Aorta (tissue), 5 donors: Measurements from ENCODE around the gene PAX7. TPM values are rescaled to one million over a fixed set of nuclear protein-coding genes. Genes with fewer than 3 reads are reported as not detected.

ENCODE experiments used
- ATAC-seq: fragments of 200-7000 bp; cut with Tn5 transposase; one replicate; pipeline ENCODE4 v1.9.1; 2022; ENCODE audit warnings: moderate library complexity; ENCODE audit not compliant: low FRiP score
- DNase-seq, 2 donors: peaks; one replicate each; pipeline ENCODE4 v3.0.0-alpha.2; 2020
- H3K27ac ChIP-seq, 2 donors: one replicate each; pipeline ENCODE4 v1.5.1; 2013; ENCODE audit warnings: low read length in 2 of 2, mild to moderate bottlenecking in 2 of 2, moderate library complexity in 2 of 2, control low read depth in 1 of 2, inconsistent platforms in 1 of 2, low read depth in 1 of 2
- H3K27me3 ChIP-seq, 2 donors: one replicate each; pipeline ENCODE4 v1.6.1; 2013; ENCODE audit warnings: control low read depth in 1 of 2, low read length in 1 of 2, mild to moderate bottlenecking in 1 of 2, moderate library complexity in 1 of 2; ENCODE audit not compliant: insufficient read depth in 2 of 2, control insufficient read depth in 1 of 2
- H3K36me3 ChIP-seq, 2 donors: one replicate each; pipeline ENCODE4 v1.6.1; 2013; ENCODE audit warnings: control low read depth in 1 of 2, low read length in 1 of 2, mild to moderate bottlenecking in 1 of 2; ENCODE audit not compliant: insufficient read depth in 2 of 2, control insufficient read depth in 1 of 2
- H3K4me1 ChIP-seq, 2 donors: one replicate each; pipeline ENCODE4 v1.6.1; 2013; ENCODE audit warnings: low read length in 2 of 2, control low read depth in 1 of 2, mild to moderate bottlenecking in 1 of 2, moderate library complexity in 1 of 2; ENCODE audit not compliant: insufficient read depth in 2 of 2, control insufficient read depth in 1 of 2
- H3K4me3 ChIP-seq, 2 donors: one replicate each; pipeline ENCODE4 v1.5.1; 2013; ENCODE audit warnings: low read length in 2 of 2, control low read depth in 1 of 2, mild to moderate bottlenecking in 1 of 2
- H3K9me3 ChIP-seq: one replicate; pipeline ENCODE4 v1.6.1; 2013; ENCODE audit warnings: mild to moderate bottlenecking, low read length; ENCODE audit not compliant: control insufficient read depth
- WGBS, 2 donors: extraction: QIAGEN DNeasy Blood & Tissue Kit; methylation state at CpG; one replicate each; pipeline ENCODE4 v1.1.7; 2013; 5-methylcytosine and 5-hydroxymethylcytosine counted together
- intact Hi-C, 2 donors: fragments of 100-400 bp; cut with DNase I; formaldehyde crosslinking; loops; one replicate each; pipeline versions ENCODE4 v1.14.2 to v1.15.0; 2022
- polyA plus RNA-seq, 2 donors: library from polyadenylated mRNA; stranded (reverse); fragments of 200-250 nt; gene quantifications; one replicate each; pipeline ENCODE4 v1.2.3, GENCODE V29; 2013
- total RNA-seq, 2 donors: library from RNA; stranded (reverse); fragmentation: NEBNext Ultra II Directional; extraction: Animal tissue kit (Norgen Biotek cat#: 25700); gene quantifications; one replicate each; pipeline ENCODE4 v1.2.1, GENCODE V29; 2021
- donor health status: healthy with polysubstance abuse.
- donor health status: Bipolar disorder and iron deficiency.
- donor health status: DM: no; HTN: no; CAD: no.
- donor health status: DM: no; HTN: no; CAD: no.
- donor health status: DM: yes; HTN: yes; CAD: no.

The PAX7 gene
- total and polyA plus RNA-seq, 4 donors = not detected

DNA sequence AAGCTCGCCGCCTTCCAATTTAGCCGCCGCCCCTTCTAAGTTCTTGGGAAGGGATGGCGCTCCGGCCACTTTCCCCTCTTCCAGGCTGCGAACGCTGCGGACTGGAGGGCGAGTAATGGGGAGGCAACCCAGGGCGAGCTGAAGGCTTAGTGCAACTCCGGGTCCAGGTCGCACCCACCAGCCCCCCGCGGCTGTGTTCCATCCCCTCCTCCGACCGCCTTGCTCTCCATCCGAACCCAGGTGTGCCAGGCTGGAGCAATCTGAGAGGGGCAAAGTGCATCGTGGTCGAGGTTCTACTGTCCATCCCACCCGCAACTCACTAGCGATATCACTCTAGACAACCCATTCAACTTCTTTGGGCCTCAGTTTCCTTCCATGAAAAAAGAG, 13.4 kb downstream of the PAX7 start:
- no peak overlapping the region for H3K4me3 ChIP-seq
- H3K9me3 ChIP-seq = no peaks in the 10 kb centered on the region
- no peak for DNase-seq
- H3K27ac ChIP-seq = no peak overlapping the region
- intact Hi-C loops = no loop called here
- H3K4me1 ChIP-seq = no peaks in the 10 kb centered on the region
- no peaks in the 10 kb centered on the region for H3K36me3 ChIP-seq
- no peaks in the 10 kb centered on the region for H3K27me3 ChIP-seq
- no peak for ATAC-seq
- 9 to 13% methylated on average over 21 to 22 of the region's 22 CpGs for WGBS, 2 donors

GRCh38 chr1:18644446-18644845, 13.8 kb downstream of the PAX7 start:
- no peaks in the 10 kb centered on the region for H3K4me1 ChIP-seq
- intact Hi-C loops = no loop called here

GRCh38 chr1:18644973-18645746, 14.5 kb downstream of the PAX7 start:
- Histone ChIP-seq H3K27ac (no peak overlapping the region), H3K27me3 (no peaks in the 10 kb centered on the region), H3K36me3 (no peaks in the 10 kb centered on the region), H3K4me1 (no peaks in the 10 kb centered on the region), H3K4me3 (no peak overlapping the region), H3K9me3 (no peaks in the 10 kb centered on the region)
- DNase-seq (no peak), ATAC-seq (no peak)
- intact Hi-C loops = no loop called here
- 15 to 16% methylated on average over 44 to 46 of the region's 46 CpGs for WGBS, 2 donors

More at GRCh38 chr1:18644446-18644845, 13.8 kb downstream of the PAX7 start:
- ATAC-seq (no peak), DNase-seq (no peak)
- WGBS, 2 donors = 19 to 23% methylated on average over 5 of the region's 5 CpGs
- Histone ChIP-seq H3K27ac (no peak overlapping the region), H3K36me3 (no peaks in the 10 kb centered on the region), H3K9me3 (no peaks in the 10 kb centered on the region), H3K27me3 (no peaks in the 10 kb centered on the region), H3K4me3 (no peak overlapping the region)

DNA sequence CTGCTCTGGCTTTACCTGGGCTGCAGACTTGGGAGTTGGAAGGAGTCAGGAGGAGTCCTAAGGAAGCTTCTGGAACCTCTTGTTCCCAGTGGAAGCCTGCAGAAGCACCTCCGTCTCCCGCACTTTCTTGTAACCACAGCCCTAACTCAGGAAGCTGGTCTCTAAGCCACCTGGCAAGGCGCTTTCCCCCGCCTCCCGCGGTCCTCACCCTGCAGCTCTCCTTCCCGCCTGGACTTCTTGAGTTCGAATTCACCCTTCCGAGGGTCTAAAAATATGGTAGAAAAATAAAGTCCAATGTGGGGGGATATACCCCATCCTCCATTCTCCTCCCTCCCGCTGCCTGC, 15.1 kb downstream of the PAX7 start:
- Histone ChIP-seq H3K4me1 (no peaks in the 10 kb centered on the region), H3K27me3 (no peaks in the 10 kb centered on the region), H3K9me3 (no peaks in the 10 kb centered on the region), H3K27ac (no peak overlapping the region), H3K4me3 (no peak overlapping the region), H3K36me3 (no peaks in the 10 kb centered on the region)
- no peak for DNase-seq
- ATAC-seq = no peak
- intact Hi-C loops = no loop called here
- WGBS, 2 donors = 26 to 28% methylated on average over 10 of the region's 10 CpGs

- intact Hi-C loops = no loop called here
Observed at GRCh38 chr1:18646091-18646785, 15.6 kb downstream of the PAX7 start.

DNA sequence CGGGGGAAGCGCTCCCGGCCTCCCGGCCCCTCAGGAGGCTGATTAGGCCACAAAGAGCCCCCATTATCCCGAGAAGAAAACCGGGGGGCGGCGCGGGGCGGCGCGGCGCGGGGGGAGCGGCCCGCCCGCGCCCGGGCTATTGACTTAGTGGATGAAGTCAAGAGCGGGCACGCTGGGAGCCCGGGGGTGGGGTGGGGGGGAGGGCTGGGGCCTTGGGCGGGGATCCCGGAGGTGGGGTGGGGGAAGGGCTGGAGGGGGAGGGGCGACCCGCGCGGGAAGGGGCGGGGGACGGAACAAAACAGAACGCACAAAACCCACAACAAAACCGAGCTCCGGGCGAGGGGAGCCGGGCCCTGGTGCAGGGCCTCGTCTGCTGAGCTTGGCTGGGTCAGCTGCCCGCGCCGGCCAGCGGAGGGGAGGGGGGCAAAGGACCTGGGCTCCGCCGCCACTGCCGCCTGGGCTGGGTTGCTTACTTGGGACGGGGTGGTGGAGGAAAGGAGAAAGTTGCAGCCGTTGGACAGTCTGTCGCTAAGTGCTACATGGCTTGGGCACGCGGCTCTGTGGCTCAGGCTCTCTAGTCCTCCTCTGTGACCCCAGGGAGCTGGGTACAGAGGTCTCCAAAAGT, 16.3 kb downstream of the PAX7 start:
- Histone ChIP-seq H3K27ac (no peak overlapping the region), H3K27me3 (no peaks in the 10 kb centered on the region), H3K36me3 (no peaks in the 10 kb centered on the region), H3K4me1 (no peaks in the 10 kb centered on the region), H3K4me3 (no peak overlapping the region), H3K9me3 (no peaks in the 10 kb centered on the region)
- no peak for DNase-seq
- ATAC-seq = no peak
- intact Hi-C loops = no loop called here
- WGBS, 2 donors = 1 to 2% methylated on average over 41 to 48 of the region's 48 CpGs

More at GRCh38 chr1:18646091-18646785, 15.6 kb downstream of the PAX7 start:
- no peaks in the 10 kb centered on the region for H3K27me3 ChIP-seq
- H3K4me3 ChIP-seq = no peak overlapping the region
- no peak for DNase-seq
- no peaks in the 10 kb centered on the region for H3K36me3 ChIP-seq
- H3K27ac ChIP-seq = no peak overlapping the region
- no peaks in the 10 kb centered on the region for H3K9me3 ChIP-seq
- H3K4me1 ChIP-seq = no peaks in the 10 kb centered on the region
- no peak for ATAC-seq
- 14 to 15% methylated on average over 29 to 35 of the region's 35 CpGs for WGBS, 2 donors

DNA sequence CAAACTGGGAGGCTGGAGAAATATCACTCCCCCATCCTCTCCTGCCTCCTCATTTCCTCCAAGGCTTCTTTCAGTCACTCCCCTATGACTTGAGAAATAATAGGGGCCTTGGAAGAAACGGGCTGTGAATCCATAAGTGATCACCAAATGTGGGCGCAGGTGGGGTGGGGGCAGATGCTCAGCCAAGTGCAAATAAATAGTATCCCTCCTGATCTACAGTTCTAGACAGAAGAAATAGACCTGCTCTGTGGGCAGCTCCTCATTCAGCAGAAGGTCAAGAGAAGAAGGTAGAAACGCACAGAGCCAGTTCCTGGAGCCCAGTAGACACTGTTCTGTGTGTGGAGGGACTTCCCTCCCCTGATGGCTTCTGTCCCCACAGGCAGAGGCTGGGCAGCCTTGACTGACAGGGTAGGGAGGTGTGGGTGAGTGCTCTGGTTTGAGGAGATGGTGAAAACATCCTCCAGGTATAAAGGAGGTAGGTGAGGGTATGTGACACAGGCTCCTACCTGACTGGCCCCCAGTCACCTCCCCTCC, 17.1 kb downstream of the PAX7 start:
- Histone ChIP-seq H3K27me3 (no peaks in the 10 kb centered on the region), H3K4me1 (no peaks in the 10 kb centered on the region), H3K27ac (no peak overlapping the region), H3K36me3 (no peaks in the 10 kb centered on the region), H3K9me3 (no peaks in the 10 kb centered on the region), H3K4me3 (no peak overlapping the region)
- 36 to 51% methylated on average over 3 of the region's 3 CpGs for WGBS, 2 donors
- DNase-seq = no peak
- ATAC-seq = no peak
- intact Hi-C loops = no loop called here

DNA sequence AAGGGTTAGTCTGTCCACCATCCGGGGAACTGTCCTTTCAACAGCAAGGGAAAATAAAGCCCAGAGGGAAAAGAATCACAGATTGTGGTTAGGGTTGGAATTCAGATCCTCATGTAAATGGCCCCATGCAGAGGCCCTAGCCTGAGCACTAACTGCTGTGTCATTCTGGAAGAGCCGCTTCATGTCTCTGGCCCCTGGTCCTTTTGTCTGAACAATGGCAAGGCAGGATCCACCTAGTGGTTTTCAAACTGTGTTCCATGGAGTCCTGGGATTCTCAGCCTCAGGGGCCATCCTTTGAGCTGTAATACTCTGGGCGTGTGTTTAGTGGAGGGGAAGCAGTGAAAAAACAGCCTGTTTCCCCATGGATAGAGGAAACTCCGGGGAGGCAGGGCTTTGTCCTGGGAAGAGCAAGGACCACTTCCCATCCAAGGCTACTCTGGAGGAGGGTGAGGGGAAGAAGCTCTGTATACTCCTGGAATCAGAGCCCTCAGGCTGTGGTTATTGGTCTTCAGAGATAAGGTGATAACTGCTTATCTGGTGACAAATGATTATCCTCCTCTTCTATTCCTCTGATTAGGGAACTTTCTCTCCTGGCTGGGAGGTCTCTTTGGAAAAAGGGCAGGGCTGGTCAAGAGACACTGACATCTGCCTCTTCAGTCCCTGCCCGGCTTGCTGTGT, 19.2 kb downstream of the PAX7 start:
- no peaks in the 10 kb centered on the region for H3K9me3 ChIP-seq
- H3K4me1 ChIP-seq = no peaks in the 10 kb centered on the region
- intact Hi-C loops = no loop called here
- no peaks in the 10 kb centered on the region for H3K27me3 ChIP-seq
- ATAC-seq (no peak), DNase-seq (no peak)
- H3K27ac ChIP-seq = no peak overlapping the region
- H3K36me3 ChIP-seq = no peaks in the 10 kb centered on the region
- H3K4me3 ChIP-seq = no peak overlapping the region
- 75% methylated on average over 5 of the region's 5 CpGs for WGBS, 2 donors
